Transverse colon (tissue), 3 donors: ENCODE results near the gene RASL10B.

Source experiments
- POLR2A ChIP-seq: fragments of 450-650 bp; IDR thresholded peaks from one replicate; pipeline ENCODE4 v1.6.1; 2016; ENCODE audit warnings: antibody characterized with exemption, mild to moderate bottlenecking, moderate library complexity
- TF ChIP-seq, protein P1 (sequence below), 5 experiments: fragments of 200-600 bp in 3 of 5; fragments of 450-650 bp in 2 of 5; sonication (generic) in 3 of 5; IDR thresholded peaks; 1 replicate in 2 of 5; 2 replicates in 3 of 5; pipeline ENCODE4 v1.5.1; 2016 to 2017; ENCODE audit warnings: antibody characterized with exemption in 5 of 5, inconsistent platforms in 3 of 5, mild to moderate bottlenecking in 2 of 5, moderate library complexity in 1 of 5

- TF ChIP-seq, protein P1, sequence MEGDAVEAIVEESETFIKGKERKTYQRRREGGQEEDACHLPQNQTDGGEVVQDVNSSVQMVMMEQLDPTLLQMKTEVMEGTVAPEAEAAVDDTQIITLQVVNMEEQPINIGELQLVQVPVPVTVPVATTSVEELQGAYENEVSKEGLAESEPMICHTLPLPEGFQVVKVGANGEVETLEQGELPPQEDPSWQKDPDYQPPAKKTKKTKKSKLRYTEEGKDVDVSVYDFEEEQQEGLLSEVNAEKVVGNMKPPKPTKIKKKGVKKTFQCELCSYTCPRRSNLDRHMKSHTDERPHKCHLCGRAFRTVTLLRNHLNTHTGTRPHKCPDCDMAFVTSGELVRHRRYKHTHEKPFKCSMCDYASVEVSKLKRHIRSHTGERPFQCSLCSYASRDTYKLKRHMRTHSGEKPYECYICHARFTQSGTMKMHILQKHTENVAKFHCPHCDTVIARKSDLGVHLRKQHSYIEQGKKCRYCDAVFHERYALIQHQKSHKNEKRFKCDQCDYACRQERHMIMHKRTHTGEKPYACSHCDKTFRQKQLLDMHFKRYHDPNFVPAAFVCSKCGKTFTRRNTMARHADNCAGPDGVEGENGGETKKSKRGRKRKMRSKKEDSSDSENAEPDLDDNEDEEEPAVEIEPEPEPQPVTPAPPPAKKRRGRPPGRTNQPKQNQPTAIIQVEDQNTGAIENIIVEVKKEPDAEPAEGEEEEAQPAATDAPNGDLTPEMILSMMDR (IDR thresholded peaks at IDR 0.05), result no peak
- no peak for TF ChIP-seq POLR2A
Measured at GRCh38 chr17:35750526-35751395, 19.3 kb downstream of the RASL10B start.
